Liver (tissue), 9 donors: ENCODE data around the gene TMEM175. TPM values are rescaled to one million over a fixed set of nuclear protein-coding genes. Genes with fewer than 3 reads are reported as not detected.
A peak's percentile ranks its signal among the peaks of the same experiment; 100 is the strongest.

Experiments
- DNase-seq: peaks from one replicate; pipeline ENCODE4 v3.0.0-alpha.2; 2017; ENCODE audit warnings: low spot score
- H3K27ac ChIP-seq, 2 donors: one replicate each; pipeline ENCODE4 v1.7.0; 2013; ENCODE audit warnings: inconsistent platforms in 2 of 2, low read length in 2 of 2, control low read depth in 1 of 2, low read depth in 1 of 2, mild to moderate bottlenecking in 1 of 2
- H3K27me3 ChIP-seq, 4 donors: one replicate each; pipeline versions ENCODE4 v1.6.1 to v1.7.0; 2013; ENCODE audit warnings: low read length in 3 of 4, inconsistent platforms in 1 of 4, mild to moderate bottlenecking in 1 of 4, moderate library complexity in 1 of 4; ENCODE audit not compliant: control insufficient read depth in 4 of 4, insufficient read depth in 4 of 4
- H3K36me3 ChIP-seq, 4 donors: one replicate each; pipeline versions ENCODE4 v1.6.1 to v1.7.0; 2013; ENCODE audit warnings: low read length in 3 of 4, mild to moderate bottlenecking in 3 of 4, low read depth in 1 of 4, moderate library complexity in 1 of 4; ENCODE audit not compliant: control insufficient read depth in 4 of 4, insufficient read depth in 3 of 4
- H3K4me1 ChIP-seq, 4 donors: one replicate each; pipeline versions ENCODE4 v1.6.1 to v1.7.0; 2013; ENCODE audit warnings: low read length in 3 of 4, mild to moderate bottlenecking in 3 of 4, moderate library complexity in 1 of 4; ENCODE audit not compliant: control insufficient read depth in 4 of 4, insufficient read depth in 4 of 4
- H3K4me3 ChIP-seq, 3 donors: one replicate each; pipeline versions ENCODE4 v1.6.1 to v1.7.0; 2013; ENCODE audit warnings: low read length in 3 of 3, control low read depth in 1 of 3, low read depth in 1 of 3, mild to moderate bottlenecking in 1 of 3
- H3K9ac ChIP-seq, 2 donors: one replicate each; pipeline ENCODE4 v1.7.0; 2013; ENCODE audit warnings: low read length in 2 of 2, mild to moderate bottlenecking in 2 of 2, moderate library complexity in 2 of 2, control low read depth in 1 of 2, low read depth in 1 of 2
- H3K9me3 ChIP-seq, 4 donors: one replicate each; pipeline versions ENCODE4 v1.6.1 to v1.7.0; 2013; ENCODE audit warnings: low read length in 3 of 4; ENCODE audit not compliant: control insufficient read depth in 4 of 4
- CTCF ChIP-seq: fragments of 150-350 bp; IDR thresholded peaks from 2 replicates; pipeline ENCODE4 v1.5.1; 2017; ENCODE audit warnings: improper control_type of control experiment, low read depth, low read length; ENCODE audit not compliant: missing input control
- EGR1 ChIP-seq, 2 donors: IDR thresholded peaks; 2 replicates each; pipeline ENCODE4 v1.6.1; 2016 to 2018; ENCODE audit warnings: antibody characterized with exemption in 2 of 2, low read depth in 2 of 2
- FOXA1 ChIP-seq: IDR thresholded peaks from 2 replicates; pipeline ENCODE4 v1.6.1; 2016; ENCODE audit warnings: antibody characterized with exemption
- FOXA2 ChIP-seq: IDR thresholded peaks from 2 replicates; pipeline ENCODE4 v1.6.1; 2016; ENCODE audit warnings: antibody characterized with exemption
- HNF4A ChIP-seq, 2 donors: conservative IDR thresholded peaks; 2 replicates each; pipeline ENCODE4 v1.6.1; 2016; ENCODE audit warnings: antibody characterized with exemption in 2 of 2, mild to moderate bottlenecking in 2 of 2
- HNF4G ChIP-seq: IDR thresholded peaks from 2 replicates; pipeline ENCODE4 v1.6.1; 2016; ENCODE audit warnings: antibody characterized with exemption
- JUND ChIP-seq, 2 donors: IDR thresholded peaks; 2 replicates each; pipeline ENCODE4 v1.6.1; 2016; ENCODE audit warnings: antibody characterized with exemption in 2 of 2
- MAX ChIP-seq: IDR thresholded peaks from 2 replicates; pipeline ENCODE4 v1.6.1; 2016; ENCODE audit warnings: antibody characterized with exemption
- RAD21 ChIP-seq, 2 donors: IDR thresholded peaks; 2 replicates each; pipeline ENCODE4 v1.6.1; 2016; ENCODE audit warnings: antibody characterized with exemption in 2 of 2, mild to moderate bottlenecking in 2 of 2
- REST ChIP-seq: IDR thresholded peaks from 2 replicates; pipeline ENCODE4 v1.6.1; 2016; ENCODE audit warnings: antibody characterized with exemption, mild to moderate bottlenecking
- RXRA ChIP-seq, 2 donors: IDR thresholded peaks; 2 replicates each; pipeline ENCODE4 v1.6.1; 2017 to 2018; ENCODE audit warnings: antibody characterized with exemption in 2 of 2, mild to moderate bottlenecking in 1 of 2
- TAF1 ChIP-seq: conservative IDR thresholded peaks from 2 replicates; pipeline ENCODE4 v1.6.1; 2016; ENCODE audit warnings: antibody characterized with exemption, mild to moderate bottlenecking
- YY1 ChIP-seq: IDR thresholded peaks from 2 replicates; pipeline ENCODE4 v1.6.1; 2016; ENCODE audit warnings: antibody characterized with exemption, mild to moderate bottlenecking
- ZBTB33 ChIP-seq: IDR thresholded peaks from 2 replicates; pipeline ENCODE4 v1.6.1; 2016; ENCODE audit warnings: antibody characterized with exemption
- WGBS: extraction: QIAGEN DNeasy Blood & Tissue Kit; methylation state at CpG from one replicate; pipeline ENCODE4 v1.1.7; 2013; 5-methylcytosine and 5-hydroxymethylcytosine counted together
- polyA plus RNA-seq, 2 donors: library from polyadenylated mRNA; stranded (reverse) in 1 of 2; unstranded in 1 of 2; fragments of 200-250 nt in 1 of 2; fragments of >200 nt in 1 of 2; fragmentation: Nextera tagmentation in 1 of 2; extraction: Ambion mirVana in 1 of 2; gene quantifications; one replicate each; pipeline versions ENCODE4 v1.2.1 to v1.2.3, GENCODE V29; 2013 to 2015
- total RNA-seq, 2 donors: library from RNA; depleted of rRNA; stranded (reverse); fragments of >200 nt; gene quantifications; one replicate each; pipeline ENCODE4 v1.2.3, GENCODE V29; 2014
- donor health status: healthy.
- donor health status: healthy.
- donor health status: healthy.
- donor health status: healthy.
- donor health status: healthy.

TMEM175 gene
- total and polyA plus RNA-seq, 4 donors = 18.6 to 26.3 (median 25.5) TPM

GRCh38 chr4:930028-930551 lies 2.2 kb upstream of the TMEM175 start:
- no peaks in the 10 kb centered on the region for H3K27me3 ChIP-seq
- peaks cover 5 to 37% (median 33%) of the 10 kb centered on the region in 4 donors for H3K4me1 ChIP-seq
- no peak overlapping the region for H3K4me3 ChIP-seq
- no peak overlapping the region for H3K27ac ChIP-seq
- no peak for DNase-seq
- no peak for TF ChIP-seq MAX
- no peak for TF ChIP-seq YY1
- no peak for TF ChIP-seq REST
- no peak for TF ChIP-seq JUND (IDR thresholded peaks at IDR 0.05)
- TF ChIP-seq FOXA2 = peak; percentile 56
- TF ChIP-seq RAD21 (IDR thresholded peaks at IDR 0.05) = no peak
- TF ChIP-seq HNF4A (conservative IDR thresholded peaks at IDR 0.05) = no peak
- TF ChIP-seq CTCF = no peak
- no peaks in the 10 kb centered on the region for H3K9me3 ChIP-seq
- H3K9ac ChIP-seq = no peak overlapping the region
- WGBS = 39% methylated on average over 3 of the region's 3 CpGs
- H3K36me3 ChIP-seq = no peaks in the 10 kb centered on the region

GRCh38 chr4:930827-931193 lies 1.4 kb upstream of the TMEM175 start:
- no peaks in the 10 kb centered on the region for H3K36me3 ChIP-seq
- peaks cover 5 to 37% (median 33%) of the 10 kb centered on the region in 4 donors for H3K4me1 ChIP-seq
- peak overlapping the region in 1 of 2 donors; percentile 89 for H3K27ac ChIP-seq

More at GRCh38 chr4:930827-931193, 1.4 kb upstream of the TMEM175 start:
- no peak for DNase-seq
- Histone ChIP-seq H3K27me3 (no peaks in the 10 kb centered on the region), H3K9me3 (no peaks in the 10 kb centered on the region), H3K4me3 (peak overlapping the region; percentile 84 to 95 (median 92)), H3K9ac (peak overlapping the region; percentile 47 to 82)
- TF ChIP-seq RAD21 (IDR thresholded peaks at IDR 0.05) (no peak), HNF4G (no peak), RXRA (IDR thresholded peaks at IDR 0.05) (no peak), EGR1 (IDR thresholded peaks at IDR 0.05; ENCODE audit: low read depth in 2 of 2) (no peak), ZBTB33 (no peak), FOXA2 (no peak), TAF1 (no peak), HNF4A (conservative IDR thresholded peaks at IDR 0.05) (no peak), MAX (no peak), FOXA1 (no peak), YY1 (no peak)
- 66% methylated on average over 7 of the region's 7 CpGs for WGBS
